Right hindlimb (tissue), 1 donor: ENCODE results near the gene ROR1.

Experiments
- DNase-seq: peaks from one replicate; pipeline ENCODE4 v3.0.0-alpha.2; 2018

The ROR1 gene

GRCh38 chr1:63943393-63943792, 169.6 kb downstream of the ROR1 start:
- DNase-seq = no peak

DNA sequence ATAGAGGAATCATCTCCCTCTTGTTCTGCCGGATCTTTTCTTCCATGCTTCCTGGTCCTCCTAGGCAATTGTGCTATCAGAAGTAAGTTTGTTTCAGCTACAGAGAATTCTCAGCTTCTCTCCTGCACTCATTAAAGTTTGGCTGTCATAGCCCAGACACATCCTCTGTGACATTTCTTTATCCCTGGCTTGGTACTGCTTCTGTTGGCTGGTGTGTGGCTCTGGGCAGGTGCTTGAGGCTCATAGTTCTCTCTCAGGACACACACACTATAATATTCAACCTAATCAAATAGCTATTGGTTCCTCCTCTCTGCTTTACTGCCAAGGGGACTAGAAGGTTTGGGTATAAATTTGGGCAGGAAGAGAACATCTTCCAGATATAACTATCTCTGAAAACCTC, 172.1 kb downstream of the ROR1 start:
- no peak for DNase-seq

DNA sequence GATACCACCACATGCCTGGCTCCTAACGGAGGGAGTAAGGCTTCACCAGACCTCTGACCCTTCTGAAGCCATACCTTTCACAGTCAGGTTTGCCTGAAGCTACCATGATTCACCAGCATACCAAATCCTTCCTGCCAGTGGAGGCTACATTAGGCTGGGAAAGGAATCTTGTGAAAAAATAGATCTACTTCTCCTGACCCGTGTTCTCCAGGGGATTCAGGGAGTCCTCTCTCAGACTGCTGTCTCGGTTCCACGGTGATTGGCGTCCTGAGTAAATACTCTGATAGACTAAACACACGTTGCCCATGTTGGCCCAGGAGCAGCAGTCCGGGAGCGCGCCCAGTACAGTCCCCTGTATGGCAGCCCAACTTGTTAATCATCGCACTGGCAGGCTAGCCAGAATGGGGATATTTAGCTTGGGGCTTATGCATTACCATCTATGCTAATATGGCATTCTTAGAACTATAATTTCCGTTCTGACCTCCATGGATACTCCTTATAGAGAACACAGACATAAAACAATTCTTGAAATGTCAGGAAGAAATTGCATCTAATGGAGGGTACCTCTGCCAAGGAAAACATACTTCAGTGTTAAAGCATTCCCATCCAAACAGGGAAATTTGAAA, 173.2 kb downstream of the ROR1 start:
- peak; percentile 82 for DNase-seq

GRCh38 chr1:63947904-63948303, 174.1 kb downstream of the ROR1 start:
- DNase-seq = no peak

GRCh38 chr1:63950023-63950422, 176.2 kb downstream of the ROR1 start:
- DNase-seq = no peak

DNA sequence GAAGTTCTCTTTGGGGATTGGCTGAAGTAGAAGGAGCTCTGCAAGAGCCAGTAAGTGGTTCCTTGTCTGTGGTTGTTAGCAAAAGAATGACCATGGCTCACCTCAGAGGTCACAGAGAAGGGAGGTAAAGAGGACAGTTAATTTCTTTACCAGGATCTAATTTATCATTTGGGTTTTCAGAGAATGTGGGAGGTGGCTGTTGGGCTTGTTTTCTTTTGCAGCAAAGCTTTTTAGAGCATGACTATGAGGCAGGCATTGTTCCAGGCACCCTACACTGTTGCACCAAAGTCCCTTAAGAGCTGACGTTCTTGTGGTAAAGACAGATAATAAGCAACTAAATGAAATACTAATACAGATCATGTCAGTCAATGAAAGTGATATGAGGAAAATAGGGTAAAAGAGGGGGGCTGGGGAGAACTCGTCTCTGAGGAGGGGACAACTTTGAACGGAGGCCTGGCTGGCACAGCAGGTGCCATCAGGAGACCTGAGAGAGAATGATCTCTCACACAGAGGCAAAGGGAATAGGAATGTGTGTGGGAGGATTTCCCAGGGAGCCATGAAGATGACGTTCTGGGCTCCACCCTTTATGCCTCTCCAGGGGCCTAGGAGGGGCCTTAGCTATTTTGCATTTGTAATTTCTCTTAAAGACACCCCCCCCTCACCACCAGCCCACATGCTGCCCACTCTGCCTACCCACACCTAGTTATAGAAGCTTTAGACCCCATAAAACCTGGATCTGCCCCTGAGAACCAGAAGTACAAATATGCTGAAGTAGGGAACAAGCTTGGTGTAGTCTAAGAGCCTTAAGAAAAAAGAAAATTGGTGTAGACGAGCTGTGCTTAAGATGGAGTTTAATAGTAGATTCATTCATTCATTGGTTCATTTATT, 177.5 kb downstream of the ROR1 start:
- no peak for DNase-seq

GRCh38 chr1:63954187-63954586, 180.4 kb downstream of the ROR1 start:
- DNase-seq = no peak

- no peak for DNase-seq
Measured at GRCh38 chr1:63955370-63956145, 181.7 kb downstream of the ROR1 start.

DNA sequence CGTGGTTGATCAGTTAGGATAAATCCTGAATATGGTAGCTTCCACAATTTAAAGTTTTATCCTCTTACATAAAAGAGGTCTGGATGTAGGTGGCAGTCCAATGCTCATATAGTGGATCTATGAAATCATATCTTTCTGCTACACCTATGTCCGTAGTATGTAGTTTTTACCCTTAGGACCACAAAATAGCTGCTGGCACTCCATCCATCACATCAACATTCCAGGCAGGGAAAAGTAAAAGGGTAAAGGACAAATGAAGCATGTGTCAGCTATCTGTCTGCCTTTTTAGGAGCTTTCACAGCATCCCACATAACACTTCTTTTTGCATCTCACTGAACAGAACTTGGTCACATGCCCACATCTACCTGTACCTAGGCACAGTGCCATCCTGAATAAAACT, 184.7 kb downstream of the ROR1 start:
- DNase-seq = no peak

GRCh38 chr1:63960326-63960725, 186.5 kb downstream of the ROR1 start:
- DNase-seq = no peak

- no peak for DNase-seq
Measured at GRCh38 chr1:63966016-63966415, 192.2 kb downstream of the ROR1 start.

DNA sequence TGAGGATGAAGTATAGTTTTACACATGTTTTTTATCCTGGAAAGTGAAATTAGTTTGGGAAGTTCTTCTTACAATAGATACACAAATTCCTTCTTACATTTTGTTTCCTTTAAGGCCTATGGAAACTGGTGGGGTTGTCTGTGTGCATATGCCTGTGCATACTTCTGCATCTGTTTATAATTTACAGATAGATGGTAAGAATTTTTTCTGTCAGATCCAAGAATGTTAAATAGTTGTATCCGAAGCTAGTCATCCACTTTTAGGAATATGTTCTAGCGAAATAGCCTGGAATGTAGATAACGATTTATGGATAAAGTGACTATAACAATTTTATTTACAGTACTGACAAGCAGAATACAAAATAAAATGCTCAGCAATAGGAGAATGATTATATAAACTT, 194.1 kb downstream of the ROR1 start:
- DNase-seq = no peak

DNA sequence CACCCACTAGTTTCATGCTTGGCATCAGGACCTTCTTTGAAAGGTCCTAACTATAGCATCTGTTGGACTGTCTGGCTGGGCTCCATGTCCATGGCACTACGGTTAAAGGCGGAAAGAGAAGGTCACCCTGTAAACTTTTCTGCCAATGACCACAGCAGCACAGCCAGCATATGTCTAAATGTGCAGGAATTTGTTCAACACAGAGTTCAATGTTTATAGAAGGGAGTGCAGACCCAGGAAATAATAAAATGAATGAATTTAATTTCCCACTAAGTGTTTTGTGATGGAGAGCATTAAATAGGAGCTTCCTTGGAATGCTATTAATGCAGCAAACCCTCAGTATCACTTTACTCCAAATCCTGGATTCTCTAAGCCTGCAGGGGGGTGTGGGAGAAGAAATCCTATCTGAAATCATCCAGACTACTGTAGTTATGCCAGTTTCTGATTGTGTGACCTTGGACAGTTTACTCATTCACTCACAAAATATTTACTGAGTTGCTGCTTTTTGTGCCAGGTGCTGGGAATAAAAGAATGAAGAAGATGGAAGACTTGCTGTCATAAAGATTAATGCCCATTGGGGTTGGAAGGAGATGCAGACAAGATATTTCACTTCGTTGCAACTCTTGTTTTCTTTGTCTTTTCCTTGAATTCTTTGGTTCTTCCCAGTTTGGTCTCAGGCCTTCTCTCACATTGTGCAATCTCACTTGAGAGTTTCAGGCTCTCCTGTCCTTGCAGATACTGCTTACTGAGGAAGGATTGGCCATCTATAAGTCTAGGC, 195.0 kb downstream of the ROR1 start:
- peak; percentile 43 for DNase-seq

GRCh38 chr1:63969441-63969901, 195.7 kb downstream of the ROR1 start:
- no peak for DNase-seq

GRCh38 chr1:63971557-63971956, 197.7 kb downstream of the ROR1 start:
- DNase-seq = no peak

DNA sequence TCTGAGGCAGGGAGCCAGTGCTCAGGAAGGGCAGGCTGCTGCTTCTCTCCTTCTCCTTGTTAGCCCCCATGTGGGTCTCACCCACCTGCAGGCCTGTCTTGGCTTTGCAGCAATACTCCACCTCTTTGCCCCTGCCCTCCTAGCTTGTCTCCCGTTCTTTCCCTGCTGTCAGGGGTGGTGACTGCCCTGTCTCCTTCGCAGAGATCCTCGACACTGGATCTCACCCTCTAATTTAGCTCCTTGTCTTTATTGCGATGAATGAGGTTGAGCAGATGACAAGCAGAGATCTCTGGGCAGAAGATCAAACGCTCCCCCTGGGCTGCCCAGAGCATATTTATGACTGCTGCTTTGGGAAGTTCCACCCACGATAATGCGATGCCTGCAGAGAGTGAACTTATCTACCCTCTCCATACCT, 199.2 kb downstream of the ROR1 start:
- DNase-seq = no peak

DNA sequence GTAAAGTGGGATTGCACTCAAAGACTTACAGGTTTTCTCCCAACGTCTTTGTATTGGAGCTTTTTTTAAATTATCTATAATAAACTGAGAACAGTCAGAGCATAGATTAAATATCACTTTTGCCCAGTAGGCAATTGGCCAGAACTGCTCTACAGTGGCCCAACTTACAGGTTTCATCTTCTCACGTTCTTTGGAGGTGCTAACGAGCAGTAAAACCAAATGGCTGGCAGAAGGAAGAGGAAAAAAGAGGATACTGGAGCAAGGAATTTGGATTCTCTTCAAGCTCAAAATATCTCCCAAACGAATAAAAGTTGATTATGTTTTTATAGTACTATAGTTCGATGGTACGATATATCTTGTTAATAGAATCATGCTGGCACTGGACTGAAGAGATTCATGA, 201.1 kb downstream of the ROR1 start:
- no peak for DNase-seq

GRCh38 chr1:63975481-63975880, 201.7 kb downstream of the ROR1 start:
- peak; percentile 73 for DNase-seq

DNA sequence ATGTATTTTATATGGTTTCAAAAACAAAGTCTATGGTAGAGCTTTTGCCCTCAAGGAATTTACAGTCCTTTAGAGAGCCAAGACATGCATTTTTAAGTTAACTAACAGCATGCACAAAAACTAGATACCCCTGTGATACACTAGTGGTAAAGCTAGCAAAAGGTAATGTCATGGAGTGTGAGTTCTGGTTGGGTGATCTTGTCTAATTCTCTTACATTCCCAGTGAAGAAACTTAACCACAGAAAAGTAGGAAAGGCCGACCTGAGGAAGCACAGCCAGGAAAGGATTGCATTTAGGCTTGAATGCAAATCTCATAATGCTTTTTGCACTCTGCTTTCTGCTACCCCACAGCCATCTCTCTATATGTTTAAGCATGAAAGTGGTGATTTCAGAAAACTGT, 202.2 kb downstream of the ROR1 start:
- DNase-seq = no peak

GRCh38 chr1:63977466-63977865, 203.6 kb downstream of the ROR1 start:
- no peak for DNase-seq

DNA sequence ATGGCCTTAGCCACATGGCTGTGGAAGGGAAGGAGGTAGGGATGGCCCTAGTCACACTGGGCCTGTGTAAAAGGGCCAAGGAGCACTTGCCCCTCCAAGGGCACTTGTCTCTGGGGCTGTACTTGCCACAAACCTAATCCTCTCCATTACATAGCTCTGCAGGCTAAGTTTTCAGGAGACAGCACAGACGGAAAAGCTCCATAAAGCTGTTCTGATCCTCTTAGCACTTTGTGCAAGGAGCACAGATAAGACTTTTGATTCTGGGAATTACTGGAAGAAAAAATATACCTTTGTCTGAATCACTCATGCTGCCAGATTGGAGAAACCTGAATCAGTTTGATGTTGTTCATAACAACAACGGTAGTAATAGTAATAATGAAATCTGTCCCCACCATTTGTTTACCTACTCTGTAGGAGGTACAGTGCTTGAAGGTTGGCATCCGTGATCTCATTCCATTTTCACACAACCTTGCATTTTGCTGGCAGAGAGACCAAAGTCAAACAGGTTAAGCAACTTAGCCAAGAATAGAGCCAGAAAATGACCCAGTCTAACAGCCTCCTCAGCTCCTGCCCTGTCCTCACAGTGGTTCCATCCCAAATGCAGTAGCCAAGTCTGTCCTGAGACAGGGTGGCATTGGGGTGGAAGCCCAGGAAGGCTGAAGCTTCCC, 207.1 kb downstream of the ROR1 start:
- DNase-seq = no peak

GRCh38 chr1:63981408-63981773, 207.6 kb downstream of the ROR1 start:
- no peak for DNase-seq
